Caco-2 (cell line): ENCODE results near the gene MRPL37. TPM values are rescaled to one million over a fixed set of nuclear protein-coding genes. Genes with fewer than 3 reads are reported as not detected.

ENCODE experiments used
- BruUV-seq: library from RNA; stranded (reverse); fragments of 400-500 nt; replicated peaks from 2 replicates; lab custom pipeline; 2021; lab: Mats Ljungman, UMichigan
- CTCF ChIA-PET: fragments of 300-600 bp; sonication (Branson Sonifier 250); formaldehyde crosslinking; loops from one replicate; lab custom pipeline; 2022; ENCODE audit warnings: antibody characterized with exemption; lab: Charles Lee
- POLR2A ChIA-PET: fragments of 300-600 bp; sonication (Branson Sonifier 250); formaldehyde crosslinking; loops from one replicate; lab custom pipeline; 2022; ENCODE audit warnings: antibody characterized with exemption; lab: Charles Lee
- DNase-seq, 2 experiments: peaks; one replicate each; pipeline versions ENCODE4 v3.0.0 to v3.0.0-alpha.2; 2020 to 2022
- H3K27me3 ChIP-seq: replicated peaks from 2 replicates; pipeline ENCODE4 v1.6.0; 2011; ENCODE audit warnings: low read length; ENCODE audit not compliant: control insufficient read depth, insufficient read depth
- H3K36me3 ChIP-seq: 2 replicates; pipeline ENCODE4 v1.5.1; 2011; ENCODE audit warnings: low read length; ENCODE audit not compliant: control insufficient read depth, insufficient read depth
- H3K4me1 ChIP-seq: fragments of 250-450 bp; sonication (Bioruptor Pico); 2 replicates; pipeline ENCODE4 v1.5.1; 2020; ENCODE audit warnings: mild to moderate bottlenecking
- H3K4me3 ChIP-seq: 2 replicates; pipeline ENCODE4 v1.5.1; 2011; ENCODE audit warnings: low read depth, mild to moderate bottlenecking, control low read depth, low read length
- H3K9me3 ChIP-seq: fragments of 250-450 bp; sonication (Bioruptor Pico); 2 replicates; pipeline ENCODE4 v1.5.1; 2020; ENCODE audit warnings: mild to moderate bottlenecking, moderate library complexity
- H3K27ac Mint-ChIP-seq: one replicate; pipeline ENCODE4 v1.8.0; 2022; ENCODE audit warnings: mixed read lengths; ENCODE audit not compliant: unreplicated experiment
- H3K27me3 Mint-ChIP-seq: one replicate; pipeline ENCODE4 v1.8.0; 2022; ENCODE audit warnings: mixed read lengths; ENCODE audit not compliant: insufficient read depth, unreplicated experiment
- H3K36me3 Mint-ChIP-seq: one replicate; pipeline ENCODE4 v1.8.0; 2022; ENCODE audit warnings: mild to moderate bottlenecking, mixed read lengths; ENCODE audit not compliant: insufficient read depth, unreplicated experiment
- H3K4me1 Mint-ChIP-seq: one replicate; pipeline ENCODE4 v1.8.0; 2022; ENCODE audit warnings: low read depth, mixed read lengths; ENCODE audit not compliant: unreplicated experiment
- H3K4me3 Mint-ChIP-seq: one replicate; pipeline ENCODE4 v1.8.0; 2022; ENCODE audit warnings: mild to moderate bottlenecking, moderate library complexity, mixed read lengths; ENCODE audit not compliant: unreplicated experiment
- H3K9me3 Mint-ChIP-seq: one replicate; pipeline ENCODE4 v1.8.0; 2022; ENCODE audit warnings: mixed read lengths; ENCODE audit not compliant: unreplicated experiment
- intact Hi-C: fragments of 100-400 bp; cut with micrococcal nuclease; formaldehyde crosslinking; loops from one replicate; pipeline ENCODE4 v1.10.0; 2022; ENCODE audit not compliant: unreplicated experiment
- total RNA-seq: library from RNA; stranded (reverse); gene quantifications from 2 replicates; pipeline ENCODE4 v1.2.3, GENCODE V29; 2022
- TF ChIP-seq, protein P1 (sequence below), 2 experiments: fragments of 200-600 bp in 1 of 2; IDR thresholded peaks; 1 replicate in 1 of 2; 2 replicates in 1 of 2; pipeline versions ENCODE4 v1.5.1 to v1.8.0; 2011 to 2022; ENCODE audit warnings: antibody characterized with exemption in 1 of 2, control low read depth in 1 of 2, inconsistent platforms in 1 of 2, low read depth in 1 of 2, low read length in 1 of 2, mild to moderate bottlenecking in 1 of 2, moderate library complexity in 1 of 2; ENCODE audit not compliant: insufficient read depth in 1 of 2, severe bottlenecking in 1 of 2, unreplicated experiment in 1 of 2

The MRPL37 gene
- total RNA-seq, 1 experiment from 2014 or later = 95.6 TPM

- intact Hi-C loops = no loop called here
These were observed 42.6 kb upstream of the MRPL37 start for GRCh38 chr1:54157401-54157800.

GRCh38 chr1:54158071-54158470 lies 41.9 kb upstream of the MRPL37 start:
- H3K4me3 ChIP-seq = no peak overlapping the region
- no peak overlapping the region for H3K27ac Mint-ChIP-seq
- H3K9me3 Mint-ChIP-seq = no peaks in the 10 kb centered on the region
- no peaks in the 10 kb centered on the region for H3K27me3 Mint-ChIP-seq
- POLR2A ChIA-PET = no interaction called here
- intact Hi-C loops = no loop called here
- H3K36me3 Mint-ChIP-seq = no peaks in the 10 kb centered on the region
- H3K4me3 Mint-ChIP-seq = no peak overlapping the region
- no peaks in the 10 kb centered on the region for H3K36me3 ChIP-seq
- DNase-seq = no peak
- TF ChIP-seq, protein P1, sequence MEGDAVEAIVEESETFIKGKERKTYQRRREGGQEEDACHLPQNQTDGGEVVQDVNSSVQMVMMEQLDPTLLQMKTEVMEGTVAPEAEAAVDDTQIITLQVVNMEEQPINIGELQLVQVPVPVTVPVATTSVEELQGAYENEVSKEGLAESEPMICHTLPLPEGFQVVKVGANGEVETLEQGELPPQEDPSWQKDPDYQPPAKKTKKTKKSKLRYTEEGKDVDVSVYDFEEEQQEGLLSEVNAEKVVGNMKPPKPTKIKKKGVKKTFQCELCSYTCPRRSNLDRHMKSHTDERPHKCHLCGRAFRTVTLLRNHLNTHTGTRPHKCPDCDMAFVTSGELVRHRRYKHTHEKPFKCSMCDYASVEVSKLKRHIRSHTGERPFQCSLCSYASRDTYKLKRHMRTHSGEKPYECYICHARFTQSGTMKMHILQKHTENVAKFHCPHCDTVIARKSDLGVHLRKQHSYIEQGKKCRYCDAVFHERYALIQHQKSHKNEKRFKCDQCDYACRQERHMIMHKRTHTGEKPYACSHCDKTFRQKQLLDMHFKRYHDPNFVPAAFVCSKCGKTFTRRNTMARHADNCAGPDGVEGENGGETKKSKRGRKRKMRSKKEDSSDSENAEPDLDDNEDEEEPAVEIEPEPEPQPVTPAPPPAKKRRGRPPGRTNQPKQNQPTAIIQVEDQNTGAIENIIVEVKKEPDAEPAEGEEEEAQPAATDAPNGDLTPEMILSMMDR (IDR thresholded peaks at IDR 0.05; ENCODE audit: insufficient read depth in 1 of 2, low read depth in 1 of 2, low read length in 1 of 2, severe bottlenecking in 1 of 2, unreplicated experiment in 1 of 2) = no peak
- no peaks in the 10 kb centered on the region for H3K27me3 ChIP-seq
- CTCF ChIA-PET = no interaction called here
- H3K9me3 ChIP-seq = no peaks in the 10 kb centered on the region
- H3K4me1 Mint-ChIP-seq = peaks cover 8% of the 10 kb centered on the region
- no TSS peak for BruUV-seq
- peaks cover 6% of the 10 kb centered on the region; the same call in 1 of the 2 replicates for H3K4me1 ChIP-seq

More at GRCh38 chr1:54157401-54157800, 42.6 kb upstream of the MRPL37 start:
- no peaks in the 10 kb centered on the region for H3K36me3 Mint-ChIP-seq
- Histone ChIP-seq H3K9me3 (no peaks in the 10 kb centered on the region), H3K27me3 (no peaks in the 10 kb centered on the region), H3K4me3 (no peak overlapping the region), H3K4me1 (peaks cover 6% of the 10 kb centered on the region; the same call in 1 of the 2 replicates), H3K36me3 (no peaks in the 10 kb centered on the region)
- H3K4me3 Mint-ChIP-seq = no peak overlapping the region
- POLR2A ChIA-PET = no interaction called here
- TF ChIP-seq, protein P1 (IDR thresholded peaks at IDR 0.05; ENCODE audit: insufficient read depth in 1 of 2, low read depth in 1 of 2, low read length in 1 of 2, severe bottlenecking in 1 of 2, unreplicated experiment in 1 of 2) = no peak
- H3K27ac Mint-ChIP-seq = no peak overlapping the region
- BruUV-seq = no TSS peak
- H3K27me3 Mint-ChIP-seq = no peaks in the 10 kb centered on the region
- peaks cover 8% of the 10 kb centered on the region for H3K4me1 Mint-ChIP-seq
- CTCF ChIA-PET = interaction anchor here (0.6 kb wide), 1 partner anchor 823 kb away, joined by 3 read pairs; no protein-coding TSS in a partner anchor
- no peak for DNase-seq
- no peaks in the 10 kb centered on the region for H3K9me3 Mint-ChIP-seq

DNA sequence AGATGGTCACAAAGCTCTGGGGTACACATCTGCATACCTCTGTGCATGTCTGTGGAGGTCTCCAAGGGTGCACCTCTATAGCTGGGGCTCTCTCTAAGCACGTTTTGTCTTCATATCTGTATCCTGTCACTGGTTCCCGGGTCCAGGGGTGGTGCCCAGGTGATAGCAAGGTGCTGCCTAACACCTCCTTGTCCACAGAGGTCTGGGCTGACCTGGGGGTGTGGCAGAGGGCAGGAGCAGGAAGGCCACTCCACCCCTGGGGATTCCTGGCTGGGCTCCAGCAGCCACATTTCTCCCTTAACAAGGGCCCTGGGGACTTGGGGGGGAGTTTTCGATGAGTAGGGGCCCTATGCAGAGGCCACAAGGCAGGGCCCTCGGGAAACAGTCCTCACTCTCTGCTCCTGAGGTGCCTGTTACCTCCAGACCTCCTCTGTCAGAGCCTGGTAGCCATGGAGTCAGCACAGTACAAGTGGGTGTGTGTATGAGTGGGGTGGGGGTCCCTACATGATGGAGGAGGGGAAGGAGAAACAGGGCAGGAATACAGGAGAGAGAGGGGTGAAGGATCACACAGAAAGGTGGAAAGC lies 40.1 kb upstream of the MRPL37 start:
- Histone ChIP-seq H3K36me3 (no peaks in the 10 kb centered on the region), H3K4me1 (0 out of 2 replicates have a peak, but pooled peaks cover 3% of the 10 kb centered on the region), H3K4me3 (no peak overlapping the region), H3K27me3 (no peaks in the 10 kb centered on the region), H3K9me3 (no peaks in the 10 kb centered on the region)
- Mint-ChIP-seq H3K36me3 (no peaks in the 10 kb centered on the region), H3K4me3 (no peak overlapping the region), H3K4me1 (no peaks in the 10 kb centered on the region), H3K9me3 (no peaks in the 10 kb centered on the region), H3K27ac (no peak overlapping the region), H3K27me3 (no peaks in the 10 kb centered on the region)
- intact Hi-C loops = no loop called here
- ChIA-PET CTCF (no interaction called here), POLR2A (no interaction called here)
- no peak for DNase-seq
- BruUV-seq = no TSS peak
- TF ChIP-seq, protein P1 (IDR thresholded peaks at IDR 0.05; ENCODE audit: insufficient read depth in 1 of 2, low read depth in 1 of 2, low read length in 1 of 2, severe bottlenecking in 1 of 2, unreplicated experiment in 1 of 2) = no peak
